Measurements from ENCODE around the gene C1QTNF12. TPM values are rescaled to one million over a fixed set of nuclear protein-coding genes. Genes with fewer than 3 reads are reported as not detected.

The C1QTNF12 gene
- total RNA-seq, 1 experiment from 2014 or later, result 4.4 TPM

GRCh38 chr1:1235016-1235744 lies 11.3 kb downstream of the C1QTNF12 start:
- TF ChIP-seq EZH2 (IDR thresholded peaks at IDR 0.05; ENCODE audit: borderline replicate concordance, low read depth, low read length, poor library complexity, severe bottlenecking), result no peak
- TF ChIP-seq CTCF (conservative IDR thresholded peaks at IDR 0.05; ENCODE audit: low read depth, low read length), result no peak
- no peak overlapping the region for H3K27ac ChIP-seq (ENCODE audit: low read depth, low read length, poor library complexity, severe bottlenecking)
- no peaks in the 10 kb centered on the region for H3K27me3 ChIP-seq (replicated peaks; ENCODE audit: insufficient read depth, low read depth, low read length, poor library complexity)
- intact Hi-C loops (cut with micrococcal nuclease; ENCODE audit: unreplicated experiment), result no loop called here
- ChIA-PET CTCF (no interaction called here), POLR2A (ENCODE audit: low non-redundant PET) (no interaction called here)
- BruUV-seq (replicated peaks), result no TSS peak
- DNase-seq (ENCODE audit: low spot score), result no peak
- peaks cover 17% of the 10 kb centered on the region for H3K36me3 ChIP-seq (ENCODE audit: insufficient read depth, low read length, poor library complexity, severe bottlenecking)
- no peak overlapping the region for H3K4me3 ChIP-seq (ENCODE audit: low read depth, low read length, poor library complexity, severe bottlenecking)
- no peaks in the 10 kb centered on the region for H3K9me3 ChIP-seq (ENCODE audit: low read depth, low read length, poor library complexity, severe bottlenecking)
- H3K4me1 ChIP-seq (ENCODE audit: insufficient read depth, low read length, poor library complexity, severe bottlenecking), result peaks cover 22% of the 10 kb centered on the region

GRCh38 chr1:1234180-1234808 lies 12.2 kb downstream of the C1QTNF12 start:
- Histone ChIP-seq H3K36me3 (ENCODE audit: insufficient read depth, low read length, poor library complexity, severe bottlenecking) (peaks cover 17% of the 10 kb centered on the region), H3K4me3 (ENCODE audit: low read depth, low read length, poor library complexity, severe bottlenecking) (peak overlapping the region; percentile 31), H3K27ac (ENCODE audit: low read depth, low read length, poor library complexity, severe bottlenecking) (peak overlapping the region; percentile 41), H3K27me3 (replicated peaks; ENCODE audit: insufficient read depth, low read depth, low read length, poor library complexity) (no peaks in the 10 kb centered on the region), H3K9me3 (ENCODE audit: low read depth, low read length, poor library complexity, severe bottlenecking) (no peaks in the 10 kb centered on the region), H3K4me1 (ENCODE audit: insufficient read depth, low read length, poor library complexity, severe bottlenecking) (peaks cover 24% of the 10 kb centered on the region)
- TF ChIP-seq CTCF (conservative IDR thresholded peaks at IDR 0.05; ENCODE audit: low read depth, low read length), result no peak
- no peak for TF ChIP-seq EZH2 (IDR thresholded peaks at IDR 0.05; ENCODE audit: borderline replicate concordance, low read depth, low read length, poor library complexity, severe bottlenecking)
- CTCF ChIA-PET, result no interaction called here
- BruUV-seq (replicated peaks), result no TSS peak
- intact Hi-C loops (cut with micrococcal nuclease; ENCODE audit: unreplicated experiment), result loop anchor here (5.0 kb wide), 1 partner anchor 112 kb away; no protein-coding TSS in a partner anchor
- POLR2A ChIA-PET (ENCODE audit: low non-redundant PET), result no interaction called here
- DNase-seq (ENCODE audit: low spot score), result no peak

- intact Hi-C loops (cut with micrococcal nuclease; ENCODE audit: unreplicated experiment), result loop anchor here (5.0 kb wide), 1 partner anchor 111 kb away; no protein-coding TSS in a partner anchor
- DNase-seq (ENCODE audit: low spot score), result no peak
- Histone ChIP-seq H3K27me3 (replicated peaks; ENCODE audit: insufficient read depth, low read depth, low read length, poor library complexity) (no peaks in the 10 kb centered on the region), H3K9me3 (ENCODE audit: low read depth, low read length, poor library complexity, severe bottlenecking) (no peaks in the 10 kb centered on the region), H3K4me1 (ENCODE audit: insufficient read depth, low read length, poor library complexity, severe bottlenecking) (peaks cover 24% of the 10 kb centered on the region), H3K27ac (ENCODE audit: low read depth, low read length, poor library complexity, severe bottlenecking) (peak overlapping the region; percentile 41), H3K4me3 (ENCODE audit: low read depth, low read length, poor library complexity, severe bottlenecking) (peak overlapping the region; percentile 31), H3K36me3 (ENCODE audit: insufficient read depth, low read length, poor library complexity, severe bottlenecking) (peaks cover 19% of the 10 kb centered on the region)
- ChIA-PET POLR2A (ENCODE audit: low non-redundant PET) (no interaction called here), CTCF (no interaction called here)
- BruUV-seq (replicated peaks), result no TSS peak
- TF ChIP-seq EZH2 (IDR thresholded peaks at IDR 0.05; ENCODE audit: borderline replicate concordance, low read depth, low read length, poor library complexity, severe bottlenecking), result no peak
- TF ChIP-seq CTCF (conservative IDR thresholded peaks at IDR 0.05; ENCODE audit: low read depth, low read length), result no peak
These were observed 13.0 kb downstream of the C1QTNF12 start for GRCh38 chr1:1233567-1233892.

Measured in A673 (cell line).